CD14-positive monocyte (primary cell): ENCODE results near the gene TGFB2. TPM values are rescaled to one million over a fixed set of nuclear protein-coding genes. Genes with fewer than 3 reads are reported as not detected.

Source experiments
- DNase-seq, 3 donors: peaks; one replicate each; pipeline ENCODE4 v3.0.0-alpha.2; 2011 to 2022
- H2AFZ ChIP-seq: 2 replicates; pipeline ENCODE4 v1.6.0; 2012; ENCODE audit warnings: mild to moderate bottlenecking, low read depth, low read length, inconsistent platforms; ENCODE audit not compliant: insufficient read depth, poor library complexity, severe bottlenecking
- H3K27ac ChIP-seq, 2 donors: 1 replicate in 1 of 2; 2 replicates in 1 of 2; pipeline ENCODE4 v1.5.1; 2012 to 2013; ENCODE audit warnings: low read length in 2 of 2, control low read depth in 1 of 2, inconsistent platforms in 1 of 2, low read depth in 1 of 2, mild to moderate bottlenecking in 1 of 2
- H3K27me3 ChIP-seq, 2 donors: one replicate each; pipeline versions ENCODE4 v1.6.0 to v1.6.1; 2011 to 2013; ENCODE audit warnings: low read length in 2 of 2; ENCODE audit not compliant: control insufficient read depth in 2 of 2, insufficient read depth in 2 of 2
- H3K36me3 ChIP-seq, 2 donors: replicated peaks in 1 of 2; 1 replicate in 1 of 2; 2 replicates in 1 of 2; pipeline versions ENCODE4 v1.5.1 to v1.6.1; 2012 to 2013; ENCODE audit warnings: low read length in 2 of 2, control low read depth in 1 of 2, inconsistent platforms in 1 of 2, mild to moderate bottlenecking in 1 of 2; ENCODE audit not compliant: insufficient read depth in 2 of 2, control insufficient read depth in 1 of 2
- H3K4me1 ChIP-seq, 2 donors: 1 replicate in 1 of 2; 2 replicates in 1 of 2; pipeline versions ENCODE4 v1.5.1 to v1.6.1; 2012 to 2013; ENCODE audit warnings: low read length in 2 of 2, control low read depth in 1 of 2, inconsistent platforms in 1 of 2, mild to moderate bottlenecking in 1 of 2, moderate library complexity in 1 of 2; ENCODE audit not compliant: insufficient read depth in 2 of 2, control insufficient read depth in 1 of 2
- H3K4me2 ChIP-seq: replicated peaks from 2 replicates; pipeline ENCODE3; 2012; ENCODE audit warnings: low read length, moderate library complexity, mild to moderate bottlenecking; ENCODE audit not compliant: poor library complexity, severe bottlenecking; ENCODE audit errors: extremely low read depth
- H3K4me3 ChIP-seq, 3 experiments: fragments of 200-600 bp in 1 of 3; sonication (generic) in 1 of 3; replicated peaks in 1 of 3; 1 replicate in 2 of 3; 2 replicates in 1 of 3; pipeline ENCODE4 v1.5.1; 2011 to 2013; ENCODE audit warnings: low read length in 3 of 3, mild to moderate bottlenecking in 3 of 3, control low read depth in 2 of 3, low read depth in 2 of 3, inconsistent platforms in 1 of 3, moderate library complexity in 1 of 3
- H3K79me2 ChIP-seq: 2 replicates; pipeline ENCODE4 v1.6.0; 2012; ENCODE audit warnings: mild to moderate bottlenecking, control low read depth, inconsistent platforms, low read length, moderate library complexity; ENCODE audit not compliant: insufficient read depth
- H3K9ac ChIP-seq: 2 replicates; pipeline ENCODE4 v1.6.0; 2017; ENCODE audit warnings: low read length, mild to moderate bottlenecking; ENCODE audit not compliant: insufficient read depth, poor library complexity, severe bottlenecking
- H3K9me3 ChIP-seq, 2 donors: replicated peaks in 1 of 2; 1 replicate in 1 of 2; 2 replicates in 1 of 2; pipeline versions ENCODE4 v1.5.1 to v1.6.1; 2012 to 2013; ENCODE audit warnings: low read length in 2 of 2, control low read depth in 1 of 2; ENCODE audit not compliant: control insufficient read depth in 1 of 2, insufficient read depth in 1 of 2
- H4K20me1 ChIP-seq: 2 replicates; pipeline ENCODE4 v1.6.0; 2012; ENCODE audit warnings: mild to moderate bottlenecking, low read length, control low read depth, moderate library complexity; ENCODE audit not compliant: insufficient read depth
- H3K27ac Mint-ChIP-seq, 7 donors: one replicate each; pipeline ENCODE4 v1.8.0; 2020; ENCODE audit warnings: mild to moderate bottlenecking in 7 of 7, mixed read lengths in 7 of 7, moderate library complexity in 6 of 7, inconsistent platforms in 2 of 7
- H3K27me3 Mint-ChIP-seq, 3 donors: one replicate each; pipeline ENCODE4 v1.8.0; 2021 to 2022; ENCODE audit warnings: low read depth in 3 of 3, mild to moderate bottlenecking in 3 of 3, mixed read lengths in 3 of 3, moderate library complexity in 3 of 3, inconsistent platforms in 1 of 3
- H3K36me3 Mint-ChIP-seq, 2 donors: one replicate each; pipeline ENCODE4 v1.8.0; 2020; ENCODE audit warnings: mixed read lengths in 2 of 2, inconsistent platforms in 1 of 2, mild to moderate bottlenecking in 1 of 2
- H3K4me1 Mint-ChIP-seq: one replicate; pipeline ENCODE4 v1.8.0; 2020; ENCODE audit warnings: mild to moderate bottlenecking, mixed read lengths
- H3K4me3 Mint-ChIP-seq, 2 donors: one replicate each; pipeline ENCODE4 v1.8.0; 2020; ENCODE audit warnings: mild to moderate bottlenecking in 2 of 2, mixed read lengths in 2 of 2, moderate library complexity in 1 of 2
- H3K9me3 Mint-ChIP-seq, 7 donors: one replicate each; pipeline ENCODE4 v1.8.0; 2020 to 2022; ENCODE audit warnings: mixed read lengths in 7 of 7, mild to moderate bottlenecking in 6 of 7, moderate library complexity in 6 of 7, inconsistent platforms in 2 of 7
- WGBS: methylation state at CpG from one replicate; pipeline ENCODE4 v1.1.5; 2013; ENCODE audit warnings: missing lambda C conversion rate; ENCODE audit not compliant: insufficient coverage; 5-methylcytosine and 5-hydroxymethylcytosine counted together
- intact Hi-C, 2 donors: fragments of 100-400 bp; cut with micrococcal nuclease; formaldehyde crosslinking; loops; one replicate each; pipeline versions ENCODE4 v1.15.0 to v1.15.1; 2023
- polyA plus RNA-seq, 3 donors: library from polyadenylated mRNA; depleted of rRNA in 1 of 3; unstranded in 2 of 3; stranded (reverse) in 1 of 3; fragments of 300-500 nt in 2 of 3; fragments of >200 nt in 1 of 3; fragmentation: Illumina TruSeq in 2 of 3; gene quantifications; 1 replicate in 2 of 3; 2 replicates in 1 of 3; pipeline ENCODE4 v1.2.3, GENCODE V29; 2012 to 2021
- TF ChIP-seq, protein P1 (sequence below): fragments of 200-600 bp; IDR thresholded peaks from one replicate; pipeline ENCODE4 v1.8.0; 2022; ENCODE audit warnings: antibody characterized with exemption, mild to moderate bottlenecking

Gene TGFB2
- polyA plus RNA-seq, 3 donors, result 0.01 TPM; not detected in 2

DNA sequence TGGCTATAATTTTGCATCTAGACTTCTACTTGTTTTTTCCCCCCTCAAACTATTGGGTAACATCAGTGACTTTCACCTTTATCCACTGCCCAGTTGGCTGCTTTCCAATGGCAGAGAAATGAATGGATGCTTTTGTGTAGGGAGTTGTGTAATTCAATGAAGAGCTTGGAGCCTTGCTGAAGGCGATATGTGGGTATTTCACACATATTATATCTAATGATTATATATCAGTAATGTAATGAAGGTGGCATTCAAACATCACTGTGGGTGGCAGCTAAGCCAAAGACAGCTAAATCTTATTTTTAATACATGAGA is 81.2 kb downstream of the TGFB2 start:
- H3K27me3 Mint-ChIP-seq, result peaks cover 2 to 4% (median 3%) of the 10 kb centered on the region in 3 donors
- H3K4me1 ChIP-seq, result no peaks in the 10 kb centered on the region
- DNase-seq, result no peak
- TF ChIP-seq, protein P1, sequence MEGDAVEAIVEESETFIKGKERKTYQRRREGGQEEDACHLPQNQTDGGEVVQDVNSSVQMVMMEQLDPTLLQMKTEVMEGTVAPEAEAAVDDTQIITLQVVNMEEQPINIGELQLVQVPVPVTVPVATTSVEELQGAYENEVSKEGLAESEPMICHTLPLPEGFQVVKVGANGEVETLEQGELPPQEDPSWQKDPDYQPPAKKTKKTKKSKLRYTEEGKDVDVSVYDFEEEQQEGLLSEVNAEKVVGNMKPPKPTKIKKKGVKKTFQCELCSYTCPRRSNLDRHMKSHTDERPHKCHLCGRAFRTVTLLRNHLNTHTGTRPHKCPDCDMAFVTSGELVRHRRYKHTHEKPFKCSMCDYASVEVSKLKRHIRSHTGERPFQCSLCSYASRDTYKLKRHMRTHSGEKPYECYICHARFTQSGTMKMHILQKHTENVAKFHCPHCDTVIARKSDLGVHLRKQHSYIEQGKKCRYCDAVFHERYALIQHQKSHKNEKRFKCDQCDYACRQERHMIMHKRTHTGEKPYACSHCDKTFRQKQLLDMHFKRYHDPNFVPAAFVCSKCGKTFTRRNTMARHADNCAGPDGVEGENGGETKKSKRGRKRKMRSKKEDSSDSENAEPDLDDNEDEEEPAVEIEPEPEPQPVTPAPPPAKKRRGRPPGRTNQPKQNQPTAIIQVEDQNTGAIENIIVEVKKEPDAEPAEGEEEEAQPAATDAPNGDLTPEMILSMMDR, result no peak
- intact Hi-C loops, result no loop called here
- no peak overlapping the region for H3K4me2 ChIP-seq
- WGBS, result no CpG with 5 or more reads among the region's 1 CpG
- H3K9me3 Mint-ChIP-seq, result peaks cover 0 to 3% (median 0%) of the 10 kb centered on the region in 7 donors
- H3K27ac Mint-ChIP-seq, result no peak overlapping the region
- H3K4me1 Mint-ChIP-seq, result no peaks in the 10 kb centered on the region
- no peak overlapping the region for H3K4me3 Mint-ChIP-seq
- H3K9ac ChIP-seq, result no peak overlapping the region
- H3K36me3 Mint-ChIP-seq, result no peaks in the 10 kb centered on the region
- no peaks in the 10 kb centered on the region for H3K27me3 ChIP-seq
- H3K79me2 ChIP-seq, result no peaks in the 10 kb centered on the region
- no peak overlapping the region for H3K27ac ChIP-seq
- H3K36me3 ChIP-seq, result no peaks in the 10 kb centered on the region
- H4K20me1 ChIP-seq, result no peaks in the 10 kb centered on the region
- H3K9me3 ChIP-seq, result no peaks in the 10 kb centered on the region
- H3K4me3 ChIP-seq, result no peak overlapping the region
- no peak overlapping the region for H2AFZ ChIP-seq

DNA sequence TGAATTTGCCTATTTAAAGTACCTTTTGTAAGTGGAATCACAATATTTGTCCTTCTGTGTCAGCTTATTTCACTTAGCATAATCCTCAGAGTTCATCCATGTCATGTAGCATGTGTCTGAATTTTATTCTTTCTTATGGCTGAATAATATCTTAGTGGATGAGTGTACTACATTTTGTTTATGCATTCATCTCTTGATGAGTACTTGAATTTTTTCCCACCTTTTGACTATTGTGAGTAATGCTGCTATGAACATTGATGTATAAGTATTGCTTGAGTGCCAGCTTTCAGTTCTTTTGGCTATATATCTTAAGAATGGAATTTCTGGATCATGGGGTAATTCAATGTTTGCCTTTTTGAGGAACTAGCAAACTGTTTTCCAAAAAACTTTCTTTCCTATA is 84.2 kb downstream of the TGFB2 start:
- Histone ChIP-seq H3K27me3 (no peaks in the 10 kb centered on the region), H3K9ac (no peak overlapping the region)

More for the DNA sequence above, 84.2 kb downstream of the TGFB2 start:
- H3K27me3 Mint-ChIP-seq, result peaks cover 2 to 5% (median 2%) of the 10 kb centered on the region in 3 donors
- Histone ChIP-seq H3K4me3 (no peak overlapping the region), H2AFZ (no peak overlapping the region), H3K36me3 (no peaks in the 10 kb centered on the region), H3K4me2 (no peak overlapping the region), H3K27ac (no peak overlapping the region), H3K4me1 (no peaks in the 10 kb centered on the region), H4K20me1 (no peaks in the 10 kb centered on the region), H3K79me2 (no peaks in the 10 kb centered on the region), H3K9me3 (no peaks in the 10 kb centered on the region)
- TF ChIP-seq, protein P1, result no peak
- H3K27ac Mint-ChIP-seq, result no peak overlapping the region
- H3K9me3 Mint-ChIP-seq, result peaks cover 0 to 4% (median 2%) of the 10 kb centered on the region in 7 donors
- no peaks in the 10 kb centered on the region for H3K36me3 Mint-ChIP-seq
- no peak overlapping the region for H3K4me3 Mint-ChIP-seq
- intact Hi-C loops, result no loop called here
- no peak for DNase-seq
- H3K4me1 Mint-ChIP-seq, result no peaks in the 10 kb centered on the region
